Heart left ventricle (tissue), 13 donors: Measurements from ENCODE around the gene PALLD.
"Not testable (repeated sequence)": the region's sequence is repeated elsewhere in the genome, so short reads cannot be mapped to it uniquely, and the experiment has no call there.

Experiments used
- POLR2A ChIP-seq, 2 donors: fragments of 450-650 bp; IDR thresholded peaks; one replicate each; pipeline ENCODE4 v1.6.1; 2017; ENCODE audit warnings: antibody characterized with exemption in 2 of 2, mild to moderate bottlenecking in 2 of 2, moderate library complexity in 2 of 2
- TF ChIP-seq, protein P1 (sequence below), 12 donors: fragments of 200-600 bp; sonication (generic) in 4 of 12; IDR thresholded peaks; one replicate each; pipeline versions ENCODE4 v1.5.0 to v1.8.0; 2018 to 2022; ENCODE audit warnings: antibody characterized with exemption in 12 of 12, mild to moderate bottlenecking in 5 of 12
- donor health status: ischemic (EF 13 %, LVEDD 7.1; RV severe dilation, severe dysfunction).
- donor health status: DM: no; HTN: yes; CAD: no.
- donor health status: DM: no; HTN: no; CAD: no.
- donor health status: ischemic (EF 25% LVEDD 6.9; RV normal size, moderate dysfunction).
- donor health status: ischemic (EF 25% LVEDD 5.7; RV mildly dilated, moderate dysfunction).
- donor health status: ischemic (EF 35%, LVEDD 5.7; RV mildly dilated, moderate dysfunction).
- donor health status: nonischemic (EF 11% LVEDD 7.7; RV severe dilation, severe dysfunction).
- donor health status: DM: yes; HTN: yes; CAD: no.
- donor health status: PGD.
- donor health status: ischemic (EF 29% LVEDD 5.4; RV normal size, mild dysfunction).
- donor health status: nonischemic (EF 23%, LVEDD 6.1; RV moderate dilation, normal function).

GRCh38 chr4:168727181-168727580, 230.3 kb downstream of the PALLD start:
- TF ChIP-seq, protein P1, sequence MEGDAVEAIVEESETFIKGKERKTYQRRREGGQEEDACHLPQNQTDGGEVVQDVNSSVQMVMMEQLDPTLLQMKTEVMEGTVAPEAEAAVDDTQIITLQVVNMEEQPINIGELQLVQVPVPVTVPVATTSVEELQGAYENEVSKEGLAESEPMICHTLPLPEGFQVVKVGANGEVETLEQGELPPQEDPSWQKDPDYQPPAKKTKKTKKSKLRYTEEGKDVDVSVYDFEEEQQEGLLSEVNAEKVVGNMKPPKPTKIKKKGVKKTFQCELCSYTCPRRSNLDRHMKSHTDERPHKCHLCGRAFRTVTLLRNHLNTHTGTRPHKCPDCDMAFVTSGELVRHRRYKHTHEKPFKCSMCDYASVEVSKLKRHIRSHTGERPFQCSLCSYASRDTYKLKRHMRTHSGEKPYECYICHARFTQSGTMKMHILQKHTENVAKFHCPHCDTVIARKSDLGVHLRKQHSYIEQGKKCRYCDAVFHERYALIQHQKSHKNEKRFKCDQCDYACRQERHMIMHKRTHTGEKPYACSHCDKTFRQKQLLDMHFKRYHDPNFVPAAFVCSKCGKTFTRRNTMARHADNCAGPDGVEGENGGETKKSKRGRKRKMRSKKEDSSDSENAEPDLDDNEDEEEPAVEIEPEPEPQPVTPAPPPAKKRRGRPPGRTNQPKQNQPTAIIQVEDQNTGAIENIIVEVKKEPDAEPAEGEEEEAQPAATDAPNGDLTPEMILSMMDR (IDR thresholded peaks at IDR 0.05): not testable (repeated sequence)
- TF ChIP-seq POLR2A (IDR thresholded peaks at IDR 0.05): not testable (repeated sequence)
